ENCODE results near the gene TSPEAR. TPM values are rescaled to one million over a fixed set of nuclear protein-coding genes. Genes with fewer than 3 reads are reported as not detected.

The TSPEAR gene
- total and polyA plus RNA-seq, 2 donors from 2014 or later: 0.09 to 0.22 TPM

DNA sequence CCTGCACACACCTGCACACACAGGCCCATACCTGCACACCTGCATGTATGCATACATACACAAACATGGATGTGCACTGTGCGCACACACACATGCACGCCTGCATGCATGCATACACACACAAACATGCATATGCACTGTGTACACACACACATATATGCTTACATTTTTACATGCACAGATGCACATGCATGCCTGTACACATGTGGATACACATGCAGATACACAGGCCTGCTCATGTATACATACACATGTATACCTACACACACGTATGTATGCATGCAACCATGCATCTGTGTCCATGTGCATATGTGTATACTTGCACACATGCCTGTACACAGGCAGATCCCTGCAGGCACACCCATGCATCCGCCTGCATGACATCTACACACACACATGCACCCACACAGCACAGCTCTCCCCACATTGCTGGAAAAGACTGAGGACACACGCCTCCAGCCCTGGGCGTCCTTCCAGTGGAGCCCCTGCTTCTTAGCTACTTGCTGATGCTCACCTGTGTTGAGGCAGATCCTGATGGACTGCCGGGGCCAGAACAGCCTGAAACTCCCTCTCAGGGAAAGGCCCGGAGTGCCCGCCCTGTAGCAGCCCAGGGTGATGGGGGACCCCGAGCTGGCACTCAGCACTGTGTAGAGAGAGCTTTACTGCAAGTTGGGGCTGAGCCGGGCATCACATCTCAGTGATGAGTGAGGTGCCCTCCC, 200.0 kb downstream of the TSPEAR start:
- Histone ChIP-seq H3K27ac (ENCODE audit: low read depth in 2 of 2, low read length in 2 of 2) (no peak overlapping the region), H3K4me1 (ENCODE audit: control insufficient read depth in 2 of 3, insufficient read depth in 2 of 3, low read depth in 1 of 3, low read length in 3 of 3) (peaks cover 0 to 6% (median 0%) of the 10 kb centered on the region in 3 donors), H3K4me3 (ENCODE audit: low read length in 3 of 3) (no peak overlapping the region), H3K9me3 (ENCODE audit: control insufficient read depth in 2 of 3, insufficient read depth in 1 of 3, low read length in 3 of 3) (no peaks in the 10 kb centered on the region), H3K27me3 (ENCODE audit: control insufficient read depth, insufficient read depth, low read length) (no peaks in the 10 kb centered on the region), H3K36me3 (ENCODE audit: control insufficient read depth in 2 of 3, insufficient read depth in 3 of 3, low read length in 3 of 3) (peaks cover 0 to 2% (median 0%) of the 10 kb centered on the region in 3 donors), H3K9ac (ENCODE audit: low read length in 3 of 3) (no peak overlapping the region)
- TF ChIP-seq, protein P1, sequence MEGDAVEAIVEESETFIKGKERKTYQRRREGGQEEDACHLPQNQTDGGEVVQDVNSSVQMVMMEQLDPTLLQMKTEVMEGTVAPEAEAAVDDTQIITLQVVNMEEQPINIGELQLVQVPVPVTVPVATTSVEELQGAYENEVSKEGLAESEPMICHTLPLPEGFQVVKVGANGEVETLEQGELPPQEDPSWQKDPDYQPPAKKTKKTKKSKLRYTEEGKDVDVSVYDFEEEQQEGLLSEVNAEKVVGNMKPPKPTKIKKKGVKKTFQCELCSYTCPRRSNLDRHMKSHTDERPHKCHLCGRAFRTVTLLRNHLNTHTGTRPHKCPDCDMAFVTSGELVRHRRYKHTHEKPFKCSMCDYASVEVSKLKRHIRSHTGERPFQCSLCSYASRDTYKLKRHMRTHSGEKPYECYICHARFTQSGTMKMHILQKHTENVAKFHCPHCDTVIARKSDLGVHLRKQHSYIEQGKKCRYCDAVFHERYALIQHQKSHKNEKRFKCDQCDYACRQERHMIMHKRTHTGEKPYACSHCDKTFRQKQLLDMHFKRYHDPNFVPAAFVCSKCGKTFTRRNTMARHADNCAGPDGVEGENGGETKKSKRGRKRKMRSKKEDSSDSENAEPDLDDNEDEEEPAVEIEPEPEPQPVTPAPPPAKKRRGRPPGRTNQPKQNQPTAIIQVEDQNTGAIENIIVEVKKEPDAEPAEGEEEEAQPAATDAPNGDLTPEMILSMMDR (IDR thresholded peaks at IDR 0.05; ENCODE audit: borderline replicate concordance, extremely low read depth, insufficient read depth): no peak
- intact Hi-C loops (cut with DNase I): no loop called here
- DNase-seq (peak in 1 of 5 donors; percentile 45), FAIRE-seq (no peak)

GRCh38 chr21:44510508-44511218, 200.7 kb downstream of the TSPEAR start:
- FAIRE-seq (no peak), DNase-seq (peak; percentile 85 to 91 (median 87))
- H3K4me1 ChIP-seq (ENCODE audit: control insufficient read depth in 2 of 3, insufficient read depth in 2 of 3, low read depth in 1 of 3, low read length in 3 of 3): peaks cover 0 to 6% (median 0%) of the 10 kb centered on the region in 3 donors
- intact Hi-C loops (cut with DNase I): no loop called here
- H3K4me3 ChIP-seq (ENCODE audit: low read length in 3 of 3): peak overlapping the region in 2 of 3 donors; percentile 1 to 2
- H3K36me3 ChIP-seq (ENCODE audit: control insufficient read depth in 2 of 3, insufficient read depth in 3 of 3, low read length in 3 of 3): peaks cover 0 to 2% (median 0%) of the 10 kb centered on the region in 3 donors
- TF ChIP-seq, protein P1 (IDR thresholded peaks at IDR 0.05; ENCODE audit: borderline replicate concordance, extremely low read depth, insufficient read depth): peak; percentile 90
- no peak overlapping the region for H3K27ac ChIP-seq (ENCODE audit: low read depth in 2 of 2, low read length in 2 of 2)
- no peak overlapping the region for H3K9ac ChIP-seq (ENCODE audit: low read length in 3 of 3)
- H3K9me3 ChIP-seq (ENCODE audit: control insufficient read depth in 2 of 3, insufficient read depth in 1 of 3, low read length in 3 of 3): no peaks in the 10 kb centered on the region
- H3K27me3 ChIP-seq (ENCODE audit: control insufficient read depth, insufficient read depth, low read length): no peaks in the 10 kb centered on the region

DNA sequence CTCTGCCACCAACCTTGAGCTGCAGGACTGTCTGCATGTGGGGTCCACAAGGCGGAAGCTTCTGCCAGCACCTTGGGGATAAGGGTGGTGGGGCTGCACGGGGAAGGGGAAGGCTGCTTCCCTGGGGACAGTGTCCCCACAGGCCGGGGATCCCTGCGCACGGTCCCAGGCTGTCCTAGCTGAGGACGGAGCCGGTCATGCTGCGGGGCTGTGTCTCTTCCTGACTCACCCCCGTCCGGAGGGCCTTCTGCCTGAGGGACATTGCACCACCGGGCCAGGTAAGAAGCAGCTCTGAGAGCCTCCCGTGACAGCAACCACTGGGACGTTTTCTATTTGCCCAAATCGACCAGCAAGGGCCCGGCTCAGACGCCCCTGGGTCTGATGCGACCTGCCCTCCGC, 201.3 kb downstream of the TSPEAR start:
- H3K27me3 ChIP-seq (ENCODE audit: control insufficient read depth, insufficient read depth, low read length): no peaks in the 10 kb centered on the region
- no peak for DNase-seq
- no peak overlapping the region for H3K27ac ChIP-seq (ENCODE audit: low read depth in 2 of 2, low read length in 2 of 2)
- no peak for FAIRE-seq
- H3K9ac ChIP-seq (ENCODE audit: low read length in 3 of 3): no peak overlapping the region
- H3K9me3 ChIP-seq (ENCODE audit: control insufficient read depth in 2 of 3, insufficient read depth in 1 of 3, low read length in 3 of 3): no peaks in the 10 kb centered on the region
- peaks cover 0 to 2% (median 0%) of the 10 kb centered on the region in 3 donors for H3K36me3 ChIP-seq (ENCODE audit: control insufficient read depth in 2 of 3, insufficient read depth in 3 of 3, low read length in 3 of 3)
- H3K4me3 ChIP-seq (ENCODE audit: low read length in 3 of 3): no peak overlapping the region
- TF ChIP-seq, protein P1 (IDR thresholded peaks at IDR 0.05; ENCODE audit: borderline replicate concordance, extremely low read depth, insufficient read depth): no peak
- intact Hi-C loops (cut with DNase I): no loop called here
- peaks cover 0 to 6% (median 0%) of the 10 kb centered on the region in 3 donors for H3K4me1 ChIP-seq (ENCODE audit: control insufficient read depth in 2 of 3, insufficient read depth in 2 of 3, low read depth in 1 of 3, low read length in 3 of 3)

Measured in kidney (tissue), 14 donors.